Naive B cell (primary cell): ENCODE measurements around the gene PCF11. TPM values are rescaled to one million over a fixed set of nuclear protein-coding genes. Genes with fewer than 3 reads are reported as not detected.
"Not testable (repeated sequence)": the region's sequence is repeated elsewhere in the genome, so short reads cannot be mapped to it uniquely, and the experiment has no call there.

ENCODE experiments used
- ATAC-seq, 2 donors: fragments of 150-1000 bp; cut with Tn5 transposase; 2 replicates each; pipeline ENCODE4 v1.10.0; 2021; ENCODE audit warnings: low read depth in 2 of 2, mild to moderate bottlenecking in 2 of 2, moderate library complexity in 2 of 2
- DNase-seq: peaks from one replicate; pipeline ENCODE4 v3.0.0; 2022
- H3K27ac Mint-ChIP-seq, 6 donors: one replicate each; pipeline ENCODE4 v1.8.0; 2020 to 2022; ENCODE audit warnings: mild to moderate bottlenecking in 6 of 6, mixed read lengths in 6 of 6, moderate library complexity in 5 of 6, inconsistent platforms in 2 of 6
- H3K27me3 Mint-ChIP-seq, 3 donors: one replicate each; pipeline ENCODE4 v1.8.0; 2021 to 2022; ENCODE audit warnings: mixed read lengths in 3 of 3, mild to moderate bottlenecking in 1 of 3
- H3K36me3 Mint-ChIP-seq, 2 donors: one replicate each; pipeline ENCODE4 v1.8.0; 2020 to 2022; ENCODE audit warnings: mixed read lengths in 2 of 2, inconsistent platforms in 1 of 2, mild to moderate bottlenecking in 1 of 2
- H3K4me1 Mint-ChIP-seq, 3 donors: one replicate each; pipeline ENCODE4 v1.8.0; 2020 to 2022; ENCODE audit warnings: mixed read lengths in 3 of 3, inconsistent platforms in 1 of 3, mild to moderate bottlenecking in 1 of 3, moderate library complexity in 1 of 3
- H3K4me3 Mint-ChIP-seq, 8 donors: one replicate each; pipeline ENCODE4 v1.8.0; 2020 to 2022; ENCODE audit warnings: mild to moderate bottlenecking in 8 of 8, mixed read lengths in 8 of 8, moderate library complexity in 8 of 8, inconsistent platforms in 2 of 8
- H3K9me3 Mint-ChIP-seq, 7 donors: one replicate each; pipeline ENCODE4 v1.8.0; 2020 to 2022; ENCODE audit warnings: mixed read lengths in 7 of 7, mild to moderate bottlenecking in 5 of 7, inconsistent platforms in 2 of 7, moderate library complexity in 1 of 7
- polyA plus RNA-seq, 6 donors: library from polyadenylated mRNA; unstranded; fragments of 300-500 nt; fragmentation: Illumina TruSeq; gene quantifications; one replicate each; pipeline ENCODE4 v1.2.3, GENCODE V29; 2021; ENCODE audit warnings: low read depth in 6 of 6

Gene PCF11
- polyA plus RNA-seq, 6 donors from 2014 or later = 14.8 to 60.0 (median 39.6) TPM

GRCh38 chr11:83205608-83206185, 48.8 kb downstream of the PCF11 start:
- Mint-ChIP-seq H3K4me1 (no peaks in the 10 kb centered on the region), H3K9me3 (no peaks in the 10 kb centered on the region), H3K36me3 (peaks cover 10% of the 10 kb centered on the region in 2 donors), H3K4me3 (no peak overlapping the region), H3K27ac (no peak overlapping the region), H3K27me3 (no peaks in the 10 kb centered on the region)
- DNase-seq (no peak), ATAC-seq (no peak)

- Mint-ChIP-seq H3K4me1 (no peaks in the 10 kb centered on the region), H3K27ac (no peak overlapping the region), H3K9me3 (no peaks in the 10 kb centered on the region), H3K36me3 (peaks cover 10% of the 10 kb centered on the region in 2 donors), H3K27me3 (no peaks in the 10 kb centered on the region), H3K4me3 (no peak overlapping the region)
- no peak for ATAC-seq
- no peak for DNase-seq
Measured at GRCh38 chr11:83206221-83206620, 49.3 kb downstream of the PCF11 start.

- not testable (repeated sequence) for H3K9me3 Mint-ChIP-seq, H3K4me3 Mint-ChIP-seq, H3K27me3 Mint-ChIP-seq, DNase-seq, ATAC-seq, H3K4me1 Mint-ChIP-seq
- Mint-ChIP-seq H3K36me3 (peaks cover 10% of the 10 kb centered on the region in 2 donors), H3K27ac (peak overlapping the region in 3 of 6 donors; percentile 28 to 49 (median 39))
Measured at GRCh38 chr11:83206771-83207382, 49.9 kb downstream of the PCF11 start.

- Mint-ChIP-seq H3K36me3 (no peaks in the 10 kb centered on the region), H3K4me3 (no peak overlapping the region), H3K27ac (peak overlapping the region in 1 of 6 donors; percentile 11), H3K4me1 (no peaks in the 10 kb centered on the region), H3K9me3 (no peaks in the 10 kb centered on the region), H3K27me3 (peaks cover 0 to 9% (median 0%) of the 10 kb centered on the region in 3 donors)
- DNase-seq = no peak
- ATAC-seq = no peak
Measured at GRCh38 chr11:83219095-83219494, 62.2 kb downstream of the PCF11 start.

- no peak overlapping the region for H3K4me3 Mint-ChIP-seq
- DNase-seq (no peak), ATAC-seq (no peak)
- no peaks in the 10 kb centered on the region for H3K4me1 Mint-ChIP-seq
- peaks cover 0 to 9% (median 0%) of the 10 kb centered on the region in 3 donors for H3K27me3 Mint-ChIP-seq
- no peak overlapping the region for H3K27ac Mint-ChIP-seq
- H3K9me3 Mint-ChIP-seq = no peaks in the 10 kb centered on the region
- no peaks in the 10 kb centered on the region for H3K36me3 Mint-ChIP-seq
Measured at GRCh38 chr11:83220260-83220659, 63.3 kb downstream of the PCF11 start.

- Mint-ChIP-seq H3K4me3 (no peak overlapping the region), H3K36me3 (no peaks in the 10 kb centered on the region), H3K27me3 (peaks cover 0 to 9% (median 0%) of the 10 kb centered on the region in 3 donors), H3K4me1 (no peaks in the 10 kb centered on the region), H3K9me3 (no peaks in the 10 kb centered on the region), H3K27ac (no peak overlapping the region)
- ATAC-seq (no peak), DNase-seq (no peak)
Measured at GRCh38 chr11:83221694-83222093, 64.8 kb downstream of the PCF11 start.

GRCh38 chr11:83222499-83222898, 65.6 kb downstream of the PCF11 start:
- Mint-ChIP-seq H3K27ac (no peak overlapping the region), H3K4me3 (no peak overlapping the region), H3K4me1 (no peaks in the 10 kb centered on the region), H3K27me3 (peaks cover 0 to 9% (median 0%) of the 10 kb centered on the region in 3 donors), H3K36me3 (no peaks in the 10 kb centered on the region), H3K9me3 (no peaks in the 10 kb centered on the region)
- no peak for DNase-seq
- no peak for ATAC-seq

GRCh38 chr11:83223457-83223856, 66.5 kb downstream of the PCF11 start:
- H3K27ac Mint-ChIP-seq = no peak overlapping the region
- H3K4me1 Mint-ChIP-seq = no peaks in the 10 kb centered on the region
- ATAC-seq (no peak), DNase-seq (no peak)
- H3K9me3 Mint-ChIP-seq = no peaks in the 10 kb centered on the region
- H3K4me3 Mint-ChIP-seq = no peak overlapping the region
- H3K36me3 Mint-ChIP-seq = no peaks in the 10 kb centered on the region
- peaks cover 0 to 9% (median 0%) of the 10 kb centered on the region in 3 donors for H3K27me3 Mint-ChIP-seq

GRCh38 chr11:83235825-83236224, 78.9 kb downstream of the PCF11 start:
- Mint-ChIP-seq H3K27ac (peak overlapping the region in 1 of 6 donors; percentile 22), H3K4me1 (no peaks in the 10 kb centered on the region), H3K36me3 (peaks cover 0 to 17% of the 10 kb centered on the region in 2 donors), H3K27me3 (peaks cover 0 to 13% (median 0%) of the 10 kb centered on the region in 3 donors), H3K9me3 (peaks cover 0 to 2% (median 0%) of the 10 kb centered on the region in 7 donors), H3K4me3 (no peak overlapping the region)
- ATAC-seq (no peak), DNase-seq (no peak)

Other genes with a start within 250 kb of the PCF11 start
- gene RAB30, start 85.2 kb upstream of the PCF11 start, polyA plus RNA-seq = 100 to 1,000 TPM; 108 to 156 (median 142) TPM
- 10 to 100 TPM in 1 of 6 donors, 1 to 10 TPM in 5; 6.1 to 12.7 (median 7.5) TPM for gene ANKRD42, start 36.6 kb downstream of the PCF11 start, polyA plus RNA-seq
- 100 to 1,000 TPM in 1 of 6 donors, 10 to 100 TPM in 5; 67.5 to 106 (median 83.5) TPM for gene CCDC90B, start 129.2 kb downstream of the PCF11 start, polyA plus RNA-seq